ENCODE data around the gene DHRSX.

Gene DHRSX

DNA sequence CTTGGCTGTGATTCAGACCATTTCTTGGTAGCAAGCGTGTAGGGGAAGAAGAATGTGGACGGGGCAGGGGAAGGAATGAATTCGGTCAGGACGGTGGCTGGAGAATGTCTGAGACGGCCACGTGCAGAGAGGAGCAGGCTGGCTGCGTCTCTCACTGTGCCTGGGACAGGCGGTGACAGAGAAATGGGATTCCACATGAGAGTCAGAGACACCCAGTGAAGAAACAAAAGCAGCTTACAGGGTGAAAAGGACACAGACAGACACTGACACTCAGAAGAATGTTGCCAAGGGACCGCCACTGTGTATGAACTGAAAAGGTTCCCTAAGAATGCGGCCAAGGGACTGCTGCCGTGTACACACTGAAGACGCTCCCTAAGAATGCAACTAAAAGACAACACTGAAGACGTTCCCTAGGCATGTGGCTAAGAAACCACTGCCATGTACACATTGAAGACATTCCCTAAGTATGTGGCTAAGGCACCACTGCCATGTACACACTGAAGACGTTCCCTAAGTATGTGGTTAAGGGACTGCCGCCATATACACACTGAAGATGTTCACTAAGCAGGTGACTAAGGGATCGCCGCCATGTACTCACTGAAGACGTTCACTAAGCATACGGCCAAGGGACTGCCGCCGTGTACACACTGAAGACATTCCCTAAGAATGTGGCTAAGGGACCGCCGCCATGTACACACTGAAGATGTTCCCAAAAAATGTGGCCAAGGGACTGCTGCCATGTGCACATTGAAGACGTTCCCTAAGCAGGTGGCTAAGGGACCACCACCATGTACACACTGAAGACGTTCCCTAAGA, 49.1 kb downstream of the DHRSX start:
- DNase-seq, result no peak

GRCh38 chrX:2450681-2451080, 50.1 kb downstream of the DHRSX start:
- DNase-seq, result no peak

- DNase-seq, result no peak
Observed at GRCh38 chrX:2449135-2449886, 51.5 kb downstream of the DHRSX start.

DNA sequence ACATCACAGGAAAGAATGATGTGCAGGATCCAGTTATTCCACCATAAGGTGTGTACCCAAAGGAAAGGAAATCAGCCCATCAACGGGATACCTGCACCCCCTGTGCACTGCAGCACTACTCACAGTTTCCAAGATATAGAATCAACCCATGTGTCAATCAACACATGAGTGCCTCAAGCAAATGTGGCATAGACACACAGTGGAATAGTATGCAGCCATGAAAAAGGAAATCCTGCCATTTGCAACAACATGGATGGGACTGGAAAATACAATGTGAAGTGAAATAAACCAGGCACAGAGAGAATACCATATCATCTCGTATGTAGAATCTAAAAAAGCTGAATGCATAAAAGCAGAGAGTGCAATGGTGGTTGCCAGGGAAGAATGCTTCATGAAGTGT, 53.3 kb downstream of the DHRSX start:
- no peak for DNase-seq

DNA sequence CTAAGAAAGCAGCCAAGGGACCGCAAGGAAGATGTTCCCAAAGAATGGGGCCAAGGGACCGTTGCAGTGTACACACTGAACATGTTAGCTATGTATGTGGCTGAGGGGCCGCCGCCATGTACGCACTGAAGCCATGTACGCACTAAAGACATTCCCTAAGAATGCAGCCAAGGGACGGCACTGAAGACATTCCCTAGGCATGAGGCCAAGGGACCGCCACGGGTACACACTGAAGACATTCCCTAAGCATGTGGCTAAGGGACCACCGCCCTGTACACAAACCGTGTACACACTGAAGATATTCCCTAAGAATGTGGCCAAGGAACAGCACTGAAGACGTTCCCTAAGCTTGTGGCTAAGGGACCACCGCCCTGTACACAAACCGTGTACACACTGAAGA, 54.0 kb downstream of the DHRSX start:
- no peak for DNase-seq

DNA sequence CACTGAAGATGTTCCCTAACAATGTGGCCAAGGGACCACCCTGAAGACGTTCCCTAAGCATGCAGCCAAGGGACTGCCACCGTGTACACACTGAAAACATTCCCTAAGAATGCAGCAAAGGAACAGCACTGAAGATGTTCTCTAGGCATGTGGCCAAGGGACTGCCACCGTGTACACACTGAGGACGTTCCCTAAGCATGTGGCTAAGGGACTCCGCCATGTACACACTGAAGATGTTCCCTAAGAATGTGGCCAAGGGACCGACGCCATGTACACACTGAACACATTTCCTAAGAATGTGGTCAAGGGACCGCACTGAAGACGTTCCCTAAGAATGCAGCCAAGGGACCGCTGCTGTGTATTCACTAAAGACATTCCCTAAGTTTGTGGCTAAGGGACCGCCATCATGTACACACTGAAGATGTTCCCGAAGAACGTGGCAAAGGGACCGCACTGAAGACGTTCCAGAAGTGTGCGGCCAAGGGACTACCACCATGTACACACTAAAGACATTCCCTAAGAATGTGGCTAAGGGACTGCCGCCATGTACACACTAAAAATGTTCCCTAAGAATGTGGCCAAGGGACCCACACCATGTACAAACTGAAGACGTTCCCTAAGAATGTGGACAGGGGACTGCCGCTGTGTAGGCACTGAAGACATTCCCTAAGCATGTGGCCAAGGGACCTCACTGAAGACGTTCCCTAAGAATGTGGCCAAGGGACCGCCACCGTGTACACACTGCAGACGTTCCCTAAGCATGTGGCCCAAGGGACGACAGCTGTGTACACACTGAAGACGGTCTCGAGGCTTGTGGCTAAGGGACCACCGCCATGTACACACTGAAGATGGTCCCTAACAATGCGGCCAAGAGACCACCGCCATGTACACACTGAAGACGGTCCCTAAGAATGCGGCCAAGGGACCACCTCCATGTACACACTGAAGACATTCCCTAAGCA, 54.8 kb downstream of the DHRSX start:
- DNase-seq, result no peak

- no peak for DNase-seq
Observed at GRCh38 chrX:2442694-2443093, 58.1 kb downstream of the DHRSX start.

- no peak for DNase-seq
Observed at GRCh38 chrX:2441466-2441865, 59.3 kb downstream of the DHRSX start.

DNA sequence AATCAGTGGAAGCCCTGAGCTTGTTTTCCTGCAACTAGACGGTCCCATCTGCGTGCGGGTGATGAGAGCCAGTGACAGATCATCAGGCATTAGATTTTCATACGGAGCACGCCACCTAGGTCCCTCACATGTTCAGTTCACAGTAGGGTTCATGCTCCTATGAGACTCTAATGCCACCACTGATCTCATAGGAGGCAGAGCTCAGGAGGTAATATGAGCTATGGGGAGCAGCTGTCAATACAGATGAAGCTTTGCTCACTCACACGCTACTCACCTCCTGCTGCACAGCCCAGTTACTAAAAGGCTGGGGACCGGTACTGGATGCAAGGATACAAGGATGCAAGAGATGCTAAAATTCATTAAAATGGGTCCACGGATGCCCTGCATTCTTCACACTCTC, 61.2 kb downstream of the DHRSX start:
- no peak for DNase-seq

- no peak for DNase-seq
Observed at GRCh38 chrX:2435465-2435864, 65.3 kb downstream of the DHRSX start.

- no peak for DNase-seq
Observed at GRCh38 chrX:2434270-2435163, 66.3 kb downstream of the DHRSX start.

- no peak for DNase-seq
Observed at GRCh38 chrX:2432298-2432863, 68.4 kb downstream of the DHRSX start.

DNA sequence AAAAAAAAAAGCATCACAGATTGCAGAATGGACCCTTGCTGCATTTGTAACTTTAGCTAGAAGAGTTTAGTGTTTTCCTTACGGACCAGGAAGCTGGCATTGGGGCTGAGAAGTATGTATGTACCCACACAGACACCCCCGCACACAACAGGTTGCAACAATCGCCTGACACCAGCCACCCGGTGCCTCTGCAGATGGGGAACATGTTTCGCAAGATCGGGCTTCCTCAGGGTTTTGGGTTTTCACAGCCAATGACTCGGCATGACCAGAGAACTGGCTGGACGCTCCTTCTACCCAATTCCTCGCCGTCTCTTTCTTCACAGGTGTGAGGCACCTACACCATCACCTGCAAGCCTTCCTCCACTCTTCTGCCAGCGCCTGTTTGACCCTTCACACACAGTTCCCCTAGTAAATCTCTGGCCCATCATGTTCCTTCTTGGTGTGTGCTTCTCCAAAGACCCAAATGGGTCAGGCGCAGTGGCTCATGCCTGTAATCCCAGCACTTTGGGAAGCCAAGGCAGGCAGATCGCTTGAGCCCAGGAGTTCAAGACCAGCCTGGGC, 70.4 kb downstream of the DHRSX start:
- no peak for DNase-seq

- no peak for DNase-seq
Observed at GRCh38 chrX:2427737-2428136, 73.0 kb downstream of the DHRSX start.

DNA sequence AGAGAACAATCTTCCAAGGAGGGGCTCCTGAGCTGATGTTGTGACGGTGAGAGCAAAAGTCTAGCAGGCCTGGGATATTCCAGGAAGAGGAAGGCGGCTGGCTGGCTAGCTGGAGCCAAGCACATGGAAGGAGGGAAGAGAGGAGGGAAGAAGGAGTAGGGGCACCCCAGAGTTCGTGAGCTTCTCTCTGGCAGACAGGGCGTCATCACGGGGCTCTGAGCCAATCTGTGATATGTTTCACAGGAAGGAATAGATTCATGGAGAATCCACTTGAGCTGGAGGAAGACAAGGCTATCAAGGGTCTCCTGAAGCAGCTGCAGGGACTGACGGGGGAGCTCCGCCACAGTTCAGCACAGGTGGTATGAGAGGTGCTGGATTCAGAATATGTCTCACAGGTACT, 73.6 kb downstream of the DHRSX start:
- DNase-seq, result no peak

GRCh38 chrX:2426289-2426882, 74.4 kb downstream of the DHRSX start:
- no peak for DNase-seq

- no peak for DNase-seq
Observed at GRCh38 chrX:2425286-2426071, 75.3 kb downstream of the DHRSX start.

DNA sequence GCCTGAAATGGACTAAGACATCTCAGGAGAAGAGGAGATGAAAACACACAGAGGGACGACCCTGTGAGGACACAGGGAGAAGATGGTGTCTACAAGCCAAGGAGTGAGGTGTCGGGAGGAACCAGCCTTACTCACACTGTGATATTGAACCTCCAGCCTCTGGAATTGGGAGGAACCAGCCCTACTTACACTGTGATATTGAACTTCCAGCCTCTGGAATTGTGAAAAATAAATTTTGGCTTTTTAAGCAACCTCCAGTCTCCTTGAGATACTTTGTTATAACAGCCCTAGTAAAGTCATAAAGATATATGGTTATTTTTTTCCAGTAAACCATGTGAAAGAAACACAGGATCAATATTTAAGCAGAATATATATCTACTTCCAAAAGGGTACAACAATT, 76.5 kb downstream of the DHRSX start:
- DNase-seq, result no peak

- no peak for DNase-seq
Observed at GRCh38 chrX:2423899-2424298, 76.9 kb downstream of the DHRSX start.

DNA sequence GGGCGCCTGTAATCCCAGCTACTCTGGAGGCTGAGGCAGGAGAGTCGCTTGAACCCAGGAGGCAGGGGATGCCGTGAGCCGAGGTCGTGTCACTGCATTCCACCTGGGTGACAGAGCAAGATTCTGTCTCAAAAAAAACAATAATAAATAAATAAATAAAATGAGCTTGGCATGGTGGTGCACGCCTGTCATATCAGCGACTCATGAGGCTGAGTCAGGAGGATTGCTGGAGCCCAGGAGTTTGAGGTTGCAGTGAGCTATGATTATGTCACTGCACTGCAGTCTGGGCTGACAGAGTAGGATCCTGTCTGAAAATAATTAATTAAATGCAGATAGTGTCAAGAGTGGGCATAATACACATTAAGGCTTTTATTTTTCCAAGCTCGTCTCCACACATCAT, 77.5 kb downstream of the DHRSX start:
- no peak for DNase-seq
